NCI-H345 treated with DMSO at 0.1 percent for 48 hours (cell line): ENCODE measurements around the gene RPS2.
"Not testable (repeated sequence)": the region's sequence is repeated elsewhere in the genome, so short reads cannot be mapped to it uniquely, and the experiment has no call there.

Experiments used
- DNase-seq: peaks from one replicate; lab custom pipeline; 2025; ENCODE audit not compliant: unreplicated experiment; lab: John Stamatoyannopoulos, UW

Gene RPS2

DNA sequence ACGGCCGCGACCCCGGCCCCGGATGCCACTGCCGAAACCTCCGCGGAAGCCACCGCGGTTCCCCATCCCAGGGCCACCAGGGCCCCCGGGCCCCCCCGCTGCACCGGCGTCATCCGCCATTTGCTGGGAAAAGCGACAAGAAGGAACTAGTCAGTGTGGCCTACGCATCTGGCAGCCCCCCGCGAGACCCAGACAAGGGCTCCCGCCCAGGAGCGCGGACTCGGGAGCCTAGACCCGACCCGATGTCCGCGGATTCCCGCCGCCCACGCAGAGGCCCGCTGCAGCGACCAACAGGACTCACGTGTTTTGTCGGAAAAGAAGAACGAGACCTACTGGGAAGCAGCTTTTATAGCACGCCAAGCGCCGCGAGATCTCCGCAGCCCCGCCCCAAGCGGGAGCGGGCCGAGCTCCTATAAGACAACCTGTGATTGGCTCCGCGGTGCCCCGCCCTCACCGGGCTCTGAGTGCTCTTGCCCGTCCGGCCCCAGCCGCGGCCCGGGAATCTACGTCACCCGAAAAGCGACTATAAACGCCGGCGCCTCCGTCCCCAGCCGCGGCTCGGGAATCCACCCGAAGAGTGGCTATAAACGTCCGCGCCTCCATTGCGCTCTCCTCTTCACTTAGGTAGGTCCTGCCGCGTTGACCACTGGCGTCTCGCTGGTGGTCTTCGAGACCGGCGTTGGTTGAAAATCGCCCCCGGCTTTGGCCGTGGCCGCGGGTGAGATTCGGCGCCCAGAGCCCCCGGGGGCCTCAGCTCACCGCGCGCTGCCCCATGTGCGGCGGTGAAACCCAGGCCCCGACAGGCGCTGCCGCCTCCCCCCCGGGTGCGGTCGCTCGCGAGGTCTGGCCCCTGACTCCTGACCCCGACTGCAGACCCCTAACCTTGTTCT lies at the start of gene RPS2:
Gene RPS2, minus strand, starts transcription at position 321 of the 890 bp plus-strand sequence. Its CDS starts 201 bp downstream, at position 120.
- DNase-seq, result peak; percentile 95

DNA sequence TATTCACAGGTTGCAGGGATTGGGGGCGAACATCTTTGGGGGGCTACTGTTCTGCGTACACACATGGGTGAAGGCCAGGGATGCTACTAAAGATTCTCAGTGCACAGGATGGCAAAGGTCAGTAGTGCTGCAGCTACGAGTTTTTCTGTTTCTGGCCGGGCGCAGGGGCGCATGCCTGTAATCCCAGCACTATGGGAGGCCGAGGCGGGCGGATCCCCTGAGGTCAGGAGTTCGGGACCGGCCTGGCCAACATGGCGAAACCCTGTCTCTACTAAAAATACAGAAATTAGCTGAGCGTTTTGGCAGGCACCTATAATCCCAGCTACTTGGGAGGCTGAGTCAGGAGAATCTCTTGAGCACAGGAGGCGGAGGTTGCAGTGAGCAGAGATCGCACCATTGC lies 48.9 kb upstream of the RPS2 start:
- no peak for DNase-seq

DNA sequence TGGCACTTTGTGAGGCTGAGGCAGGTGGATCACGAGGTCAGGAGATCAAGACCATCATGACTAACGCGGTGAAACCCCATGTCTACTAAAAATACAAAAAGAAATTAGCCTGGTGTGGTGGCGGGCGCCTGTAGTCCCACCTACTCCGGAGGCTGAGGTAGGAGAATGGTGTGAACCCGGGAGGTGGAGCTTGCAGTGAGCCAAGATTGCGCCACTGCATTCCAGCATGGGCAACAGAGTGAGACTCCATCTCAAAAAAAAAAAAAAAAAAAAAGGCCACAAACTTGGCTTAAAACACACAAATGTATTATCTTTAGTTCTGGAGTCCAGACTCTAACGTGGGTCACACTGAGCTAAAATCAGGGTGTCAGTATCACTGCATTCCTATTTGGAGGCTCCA lies 47.1 kb upstream of the RPS2 start:
- not testable (repeated sequence) for DNase-seq

DNA sequence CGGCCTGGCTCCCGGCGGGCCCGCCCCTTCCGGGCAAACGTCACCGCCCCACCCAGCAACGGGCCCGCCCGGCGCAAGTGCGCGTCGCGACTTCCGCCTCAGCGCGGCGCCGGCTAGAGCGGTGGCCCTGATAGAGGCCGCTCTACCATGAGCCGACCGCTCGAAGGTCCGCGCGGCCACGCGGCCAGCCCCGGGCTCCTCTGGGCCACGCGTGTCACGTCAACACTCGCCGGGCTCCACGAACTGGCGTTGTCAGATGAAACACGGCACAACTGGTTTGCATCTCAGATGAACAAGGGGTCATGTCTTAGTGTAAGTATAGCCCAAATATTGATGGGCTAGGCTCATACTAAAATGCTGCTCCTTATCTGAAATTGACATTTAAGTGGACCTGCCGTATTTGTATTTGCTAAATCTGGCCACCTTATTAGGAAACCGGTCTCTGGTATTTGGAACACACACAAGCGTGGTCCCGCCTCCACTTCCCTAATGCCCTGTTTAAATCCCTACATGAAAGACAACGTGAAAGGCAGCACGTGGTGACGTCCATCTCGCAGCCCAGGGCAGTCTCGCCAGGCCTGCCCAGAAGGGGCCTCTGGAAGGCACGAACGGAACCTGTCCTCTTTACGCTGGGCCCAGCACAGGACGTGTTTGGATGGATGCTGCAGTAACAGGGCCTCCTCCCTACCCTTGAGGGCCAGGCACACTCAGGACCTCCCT lies 45.3 kb upstream of the RPS2 start, which contains the start of gene ZNF598:
Gene ZNF598, minus strand, starts transcription at position 31 of the 720 bp plus-strand sequence.
- peak; percentile 43 for DNase-seq

DNA sequence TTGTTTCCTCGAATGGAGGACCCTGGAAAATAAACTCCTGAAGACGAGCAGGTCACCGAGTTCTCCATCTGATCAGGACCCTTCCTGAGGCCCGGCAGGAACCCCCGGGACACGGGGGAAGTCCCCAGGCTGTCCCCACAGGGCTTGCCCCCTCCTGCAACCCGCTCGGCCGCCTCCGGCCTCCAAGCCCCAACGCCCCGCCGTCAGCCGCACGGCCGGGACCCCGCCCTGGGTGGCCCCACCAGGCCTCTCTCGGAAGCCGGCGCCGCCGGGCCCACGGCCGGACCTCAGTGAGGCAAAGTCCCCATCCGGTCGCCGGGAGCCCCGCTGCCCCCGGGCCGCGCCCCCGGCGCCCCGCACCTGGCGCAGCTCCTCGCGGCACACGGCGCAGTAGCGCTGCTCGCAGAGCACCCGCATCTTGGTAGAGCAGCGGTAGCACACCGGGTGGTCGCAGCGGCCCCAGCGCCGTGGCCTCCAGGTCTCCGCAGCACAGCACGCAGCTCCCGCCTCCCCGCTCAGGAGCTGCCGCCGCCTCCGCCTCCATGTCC lies 44.6 kb upstream of the RPS2 start:
- no peak for DNase-seq

DNA sequence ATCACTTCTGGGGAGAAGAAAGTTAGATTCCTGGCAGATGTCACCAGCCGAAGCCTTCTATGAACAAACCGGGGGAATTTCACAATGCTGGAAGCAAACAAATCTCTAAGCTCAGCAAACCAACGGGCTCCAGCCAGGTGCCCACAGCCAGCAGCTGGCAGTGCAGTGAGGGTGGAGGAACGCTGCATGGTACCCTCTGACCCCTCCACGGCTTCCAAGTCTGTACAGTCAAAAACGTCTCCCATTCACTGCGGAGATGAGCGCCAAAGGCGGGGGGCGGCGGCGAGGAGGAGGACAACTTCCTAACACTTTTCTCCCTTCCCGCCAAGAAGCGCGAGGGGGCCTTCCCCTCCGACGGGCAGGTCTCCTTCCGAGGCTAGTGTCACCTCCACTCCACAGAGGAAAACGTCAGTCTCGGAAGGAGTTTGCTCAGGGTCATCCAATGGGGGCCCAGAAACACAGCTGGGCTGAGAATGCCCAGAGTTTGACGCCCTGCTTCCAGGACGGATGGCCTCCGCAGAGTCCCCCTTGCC lies 44.1 kb upstream of the RPS2 start:
- DNase-seq, result no peak

DNA sequence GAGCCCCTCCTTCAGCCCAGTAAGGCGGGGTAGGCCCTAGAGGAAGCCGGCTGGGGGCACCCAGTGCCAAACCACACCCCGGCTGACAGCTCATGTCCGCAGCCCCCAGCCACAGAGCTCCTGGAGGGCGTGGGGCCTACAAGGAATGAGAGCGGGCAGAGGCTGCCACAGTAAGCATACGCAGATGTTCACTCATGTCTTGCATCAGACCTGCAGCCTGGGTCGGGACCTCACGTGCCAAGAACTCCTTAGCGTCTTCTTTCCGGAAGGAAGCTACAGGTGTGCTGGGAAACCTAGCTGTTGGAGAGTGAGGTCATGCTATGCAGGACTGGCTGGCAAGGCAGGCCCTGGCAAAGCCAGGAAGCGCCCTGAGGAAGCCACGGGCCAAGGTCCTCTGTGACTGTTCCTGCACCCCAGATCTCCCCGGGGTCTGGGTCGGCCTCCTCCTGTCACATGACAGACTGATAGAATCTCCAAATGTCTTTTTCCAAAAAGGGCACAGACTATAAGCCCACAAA lies 43.4 kb upstream of the RPS2 start:
- DNase-seq, result no peak

DNA sequence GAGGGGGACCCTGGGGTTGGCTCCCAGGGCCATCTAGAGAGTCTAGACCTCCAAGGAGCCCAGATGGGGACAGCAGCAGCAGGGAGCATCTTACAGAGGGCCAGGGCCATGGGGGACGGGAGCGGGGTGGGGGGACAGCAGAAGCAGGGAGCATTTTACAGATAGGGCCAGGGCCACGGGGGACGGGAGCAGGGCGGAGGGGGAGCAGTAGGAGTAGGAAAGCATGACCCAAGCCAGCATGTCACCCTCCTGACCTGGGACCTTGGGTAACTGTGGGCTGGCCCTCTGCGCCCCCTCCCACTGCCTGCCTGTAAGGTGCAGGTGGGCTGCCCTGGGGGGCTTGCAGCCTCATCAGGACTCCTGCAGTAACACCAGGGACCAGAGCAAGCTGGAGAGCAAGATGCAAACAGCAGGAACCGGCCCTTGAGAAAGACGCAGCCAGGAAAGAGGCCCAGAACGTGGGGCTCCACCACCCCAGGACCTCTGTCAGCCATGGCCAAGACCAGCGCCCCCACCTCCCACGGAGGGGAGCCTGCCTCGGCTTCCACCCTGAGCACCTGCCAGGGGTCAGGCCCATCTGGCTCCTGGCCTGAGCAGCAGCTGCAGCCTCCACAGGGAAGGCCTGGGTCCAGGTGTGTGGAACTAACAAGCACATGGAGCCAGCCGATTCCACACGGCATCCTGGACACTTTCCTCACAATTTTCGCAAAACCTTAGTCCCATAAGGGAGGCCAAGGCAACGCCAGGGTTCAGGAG lies 42.6 kb upstream of the RPS2 start:
- DNase-seq, result no peak

DNA sequence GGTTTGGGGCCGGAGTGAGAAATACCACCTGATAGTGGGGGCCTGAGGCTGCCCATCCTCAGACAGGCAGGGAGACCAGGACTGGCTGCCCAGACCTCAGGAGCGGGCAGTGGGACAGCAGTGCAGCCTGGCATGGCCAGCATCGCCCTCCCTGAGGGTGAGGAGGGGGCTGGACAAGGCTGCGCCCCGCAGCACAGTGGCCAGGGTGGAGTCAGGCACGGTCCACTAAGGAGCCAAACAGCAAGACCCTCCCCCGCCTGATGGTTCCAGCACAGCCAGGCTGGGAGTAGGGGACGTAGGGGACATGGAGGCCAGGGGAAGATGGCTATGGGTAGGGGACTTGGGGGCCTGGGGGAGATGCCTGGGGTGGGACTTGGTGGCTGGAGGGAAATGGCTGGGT lies 41.7 kb upstream of the RPS2 start:
- DNase-seq, result no peak

DNA sequence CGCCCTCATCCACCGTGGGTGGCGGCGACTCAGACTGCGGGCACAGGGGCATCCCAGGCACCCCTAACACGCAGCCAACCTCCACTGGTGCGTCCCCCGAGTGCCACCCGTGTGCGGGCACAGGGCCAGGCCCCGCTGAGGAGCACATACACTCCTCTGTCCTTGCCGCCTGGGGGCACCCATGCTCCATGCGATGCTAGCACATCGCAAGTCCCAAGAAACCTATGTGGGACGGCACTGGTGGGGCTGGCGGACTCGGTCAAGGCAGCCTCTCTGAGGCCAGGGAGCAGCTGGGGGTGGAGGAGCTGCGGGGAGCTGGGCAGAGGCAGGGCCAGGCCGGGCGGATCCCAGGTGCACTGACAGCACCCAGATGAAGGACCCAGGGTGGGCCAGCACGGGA lies 41.0 kb upstream of the RPS2 start:
- DNase-seq, result no peak

DNA sequence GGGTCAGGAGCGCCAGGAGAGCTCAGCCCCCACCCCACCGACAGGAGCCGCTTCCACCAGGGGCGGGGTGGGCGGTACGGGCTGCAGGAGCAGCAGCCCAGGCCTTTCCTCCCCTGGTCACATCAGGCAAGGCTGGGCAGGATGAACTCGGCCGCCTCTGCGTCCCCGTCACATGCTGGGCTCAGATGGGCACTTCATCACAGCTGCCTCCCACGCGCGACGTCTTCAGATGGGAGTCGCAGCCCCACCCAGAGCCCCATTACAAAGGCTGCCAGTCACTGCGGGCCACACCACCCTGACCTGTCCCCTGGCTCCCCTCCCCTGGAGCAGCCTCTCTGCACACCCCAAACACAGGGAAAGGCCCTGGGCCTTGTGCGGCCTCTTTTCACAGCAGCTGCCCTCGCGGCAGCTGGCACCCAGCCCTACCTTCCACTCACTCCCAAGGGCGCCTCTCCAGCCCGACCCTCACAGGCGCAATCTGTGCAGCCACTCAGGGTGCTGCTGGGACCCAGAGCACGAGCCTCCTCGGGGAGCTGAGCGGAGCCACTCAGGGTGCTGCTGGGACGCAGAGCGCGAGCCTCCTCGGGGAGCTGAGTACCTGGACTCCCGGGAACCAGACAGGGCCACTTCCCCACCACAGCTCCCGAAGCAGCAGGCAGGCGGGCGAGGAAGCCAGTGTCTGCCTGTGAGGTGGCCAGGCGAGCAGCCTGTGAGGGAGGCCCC lies 40.3 kb upstream of the RPS2 start:
- DNase-seq, result no peak

DNA sequence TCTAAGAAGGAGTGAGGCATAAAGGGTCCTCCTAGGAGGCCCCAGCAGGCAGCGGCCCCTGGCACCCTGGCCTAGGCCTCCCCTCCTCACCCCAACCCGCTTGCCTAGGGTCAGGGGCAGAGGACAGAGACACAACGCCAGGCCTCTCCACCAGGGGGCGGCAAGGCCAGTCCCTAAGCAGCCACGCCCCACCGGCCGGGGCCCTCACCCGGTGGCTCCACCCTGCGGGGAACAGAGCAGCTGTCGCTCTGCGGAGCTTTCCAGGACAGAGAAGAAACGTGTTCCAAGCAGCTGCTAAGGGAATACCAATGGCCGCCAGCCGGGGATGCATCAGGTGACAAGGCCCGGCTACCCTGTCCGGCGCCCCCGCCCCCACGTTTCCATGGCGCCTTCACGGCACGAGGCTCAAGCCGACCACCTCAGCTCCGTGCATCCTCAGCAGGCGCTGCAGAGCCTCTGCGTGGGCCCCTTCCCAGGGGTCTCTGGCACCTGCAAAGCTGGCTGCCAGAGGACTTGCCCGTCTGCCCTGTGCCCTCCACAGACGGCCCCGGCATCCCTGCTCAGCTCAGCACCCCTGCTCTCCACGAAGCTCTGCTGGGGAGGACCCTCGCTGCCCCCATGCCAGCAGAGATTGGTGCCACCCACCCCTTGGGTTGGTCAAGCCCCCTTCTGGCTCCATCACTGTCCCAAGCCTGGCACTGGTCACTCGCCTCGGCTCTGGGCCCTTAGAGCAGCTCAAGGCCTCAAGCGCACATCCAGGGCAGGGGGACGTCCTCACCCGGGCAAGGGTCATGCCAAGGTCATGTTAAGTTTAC lies 39.4 kb upstream of the RPS2 start:
- DNase-seq, result peak; percentile 86

DNA sequence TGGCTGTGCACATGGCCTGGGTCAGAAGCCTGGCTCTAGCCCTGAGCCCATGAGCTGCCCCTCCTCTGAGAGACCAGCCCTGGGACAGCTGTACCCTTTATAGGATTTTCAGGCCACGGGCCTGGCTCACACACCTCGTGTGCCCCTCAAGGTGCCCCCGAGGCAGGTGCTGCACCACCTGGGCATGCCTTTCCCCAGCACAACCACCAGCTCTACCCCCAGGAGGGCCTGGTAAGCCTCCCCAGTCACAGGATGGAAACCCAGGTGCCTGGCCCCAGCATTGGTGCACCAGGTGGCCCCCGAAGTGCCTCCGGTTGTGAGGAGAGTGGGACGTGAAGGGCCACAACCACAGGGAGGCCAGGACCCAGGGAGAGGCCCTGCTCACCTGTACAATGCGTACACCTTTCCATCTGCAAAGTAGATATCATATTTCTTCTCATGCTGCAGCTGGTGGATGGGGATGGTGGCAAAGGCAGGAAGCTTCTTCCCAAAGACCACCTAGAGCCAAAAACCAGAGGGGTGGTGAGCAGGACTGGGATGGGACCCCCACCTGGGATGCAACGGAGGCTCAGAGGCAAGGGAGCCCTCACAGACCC lies 38.7 kb upstream of the RPS2 start:
- DNase-seq, result no peak

DNA sequence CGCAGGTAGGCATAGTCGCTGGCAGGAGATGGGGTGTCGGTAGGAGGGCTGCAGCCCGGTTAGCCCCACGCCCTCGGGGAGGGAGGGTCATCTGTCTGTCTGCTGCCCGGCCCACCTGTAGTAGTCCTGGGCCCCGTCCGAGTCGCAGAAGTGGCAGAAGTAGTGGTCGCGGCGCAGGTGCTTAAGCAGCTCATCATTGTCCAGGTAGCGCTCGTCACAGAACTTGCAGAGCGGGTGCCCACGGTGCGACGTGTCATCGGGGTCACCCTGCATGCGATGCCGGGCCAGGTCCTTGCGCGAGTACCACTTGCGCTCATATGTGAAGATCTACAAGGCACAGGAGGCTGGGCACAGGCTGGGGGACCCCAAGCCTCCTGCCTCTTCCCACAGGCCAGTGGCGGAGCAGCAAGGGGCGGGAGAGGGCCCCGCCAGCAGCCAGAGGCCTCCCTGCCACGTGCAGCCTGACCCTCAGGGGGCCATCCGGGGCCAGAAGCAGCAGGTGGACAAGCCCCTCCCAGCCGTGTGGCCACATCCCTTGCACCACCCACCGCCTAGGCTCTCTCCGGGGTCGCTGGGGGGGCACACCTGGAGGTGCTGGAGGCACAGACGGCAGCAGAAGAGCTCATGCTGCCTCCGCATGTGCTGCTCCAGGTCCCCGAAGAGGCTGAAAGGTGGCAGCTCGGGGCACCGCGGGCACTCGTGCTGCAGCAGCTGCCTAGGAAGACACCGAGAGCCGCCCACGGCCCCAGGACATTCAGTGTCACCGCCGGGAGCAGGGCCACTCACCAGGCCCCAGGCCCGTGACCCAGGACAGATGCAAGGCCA lies 38.0 kb upstream of the RPS2 start:
- DNase-seq, result no peak

DNA sequence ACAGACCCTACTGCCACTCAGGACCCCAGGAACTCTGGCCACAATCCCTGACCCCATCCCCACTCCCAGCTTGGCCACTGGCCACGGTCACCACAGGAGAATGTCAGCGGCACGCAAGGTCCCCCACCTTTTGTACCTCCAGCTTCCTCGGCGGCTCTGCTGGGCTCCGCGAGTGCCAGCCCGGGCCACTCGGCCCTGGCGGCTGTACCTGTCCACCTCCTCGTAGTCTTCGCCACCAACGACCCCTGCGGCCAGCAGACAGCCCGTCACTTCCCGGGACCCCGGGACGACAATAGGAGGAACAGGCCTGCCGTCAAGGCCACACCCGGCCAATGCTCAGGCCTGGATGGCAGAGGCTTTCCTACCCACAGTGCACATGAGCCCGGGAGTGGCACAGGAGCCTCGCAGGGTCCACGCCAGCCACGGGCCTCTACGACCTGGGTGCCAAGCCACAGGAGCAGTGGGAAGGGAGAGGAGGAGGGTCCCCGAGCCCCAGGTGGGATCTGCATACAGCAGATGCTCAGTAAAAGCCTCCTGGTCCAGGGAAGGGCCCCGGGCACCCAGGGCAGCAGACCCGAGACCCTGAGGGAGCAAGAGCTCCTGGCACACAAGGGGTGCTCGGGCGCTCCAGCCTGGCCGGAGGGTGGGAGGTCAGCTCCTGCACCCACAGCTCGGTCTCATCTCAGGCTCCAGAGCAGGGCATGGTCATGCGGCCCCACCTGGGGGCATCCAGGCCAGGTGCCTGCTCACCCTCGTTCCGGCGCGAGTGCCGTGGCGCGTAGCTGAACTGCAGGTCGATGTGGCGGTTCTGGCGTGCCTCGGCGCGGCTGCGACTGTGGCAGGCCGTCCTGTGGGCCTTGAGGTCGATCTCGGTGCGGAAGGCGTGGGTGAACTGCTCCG lies 37.1 kb upstream of the RPS2 start:
- no peak for DNase-seq

DNA sequence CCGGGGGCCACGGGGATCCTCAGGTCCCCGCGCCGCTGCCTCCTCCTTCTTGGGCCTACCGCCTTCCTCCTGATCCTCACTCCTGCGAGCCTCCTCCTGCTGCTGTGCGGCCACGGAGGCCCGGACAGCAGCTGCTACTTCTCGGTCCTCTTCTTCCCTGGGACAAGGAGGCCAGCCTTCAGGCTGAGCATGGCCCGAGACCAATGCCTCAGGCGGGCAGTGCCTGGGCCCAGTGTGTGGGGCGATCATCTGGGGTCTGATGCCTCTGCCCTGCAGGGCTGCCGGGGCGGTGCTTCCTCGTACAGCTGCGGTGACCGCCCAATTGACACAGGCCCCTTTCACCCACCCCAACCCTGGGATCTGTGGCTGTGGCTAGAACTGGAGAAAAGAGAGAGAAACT lies 36.4 kb upstream of the RPS2 start:
- no peak for DNase-seq
